HAP-1 (cell line): ENCODE data around the gene KIF21B.
A peak's percentile ranks its signal among the peaks of the same experiment; 100 is the strongest.

ENCODE experiments used
- DNase-seq, 2 experiments: peaks; one replicate each; pipeline ENCODE4 v3.0.0-alpha.2; 2016 to 2020; ENCODE audit warnings: low spot score in 2 of 2
- H3K27me3 ChIP-seq: fragments of 250-450 bp; sonication (Bioruptor Pico); 2 replicates; pipeline ENCODE4 v1.5.1; 2020; ENCODE audit warnings: low read depth, mild to moderate bottlenecking, moderate library complexity
- H3K36me3 ChIP-seq: fragments of 250-450 bp; sonication (Bioruptor Pico); replicated peaks from 2 replicates; pipeline ENCODE4 v1.5.1; 2020; ENCODE audit warnings: mild to moderate bottlenecking
- H3K4me1 ChIP-seq: fragments of 250-450 bp; sonication (Bioruptor Pico); 2 replicates; pipeline ENCODE4 v1.5.1; 2020; ENCODE audit warnings: mild to moderate bottlenecking
- H3K4me3 ChIP-seq: fragments of 250-450 bp; sonication (Bioruptor Pico); 2 replicates; pipeline ENCODE4 v1.5.1; 2020; ENCODE audit warnings: mild to moderate bottlenecking, moderate library complexity
- H3K9me3 ChIP-seq: fragments of 250-450 bp; sonication (Bioruptor Pico); 2 replicates; pipeline ENCODE4 v1.5.1; 2020; ENCODE audit warnings: mild to moderate bottlenecking, moderate library complexity
- in situ Hi-C: fragments of 300-500 bp; cut with MboI; formaldehyde crosslinking; loops from 3 replicates; pipeline ENCODE4 v1.14.3; 2020; ENCODE audit warnings: low sequenced_read_pairs, inconsistent platforms, mixed read lengths

Gene KIF21B

GRCh38 chr1:201059871-201060555, 36.5 kb upstream of the KIF21B start:
- H3K9me3 ChIP-seq: no peaks in the 10 kb centered on the region
- no peak for DNase-seq
- H3K27me3 ChIP-seq: peaks cover 3% of the 10 kb centered on the region; the same call in 1 of the 2 replicates
- no peaks in the 10 kb centered on the region for H3K4me1 ChIP-seq
- H3K36me3 ChIP-seq: no peaks in the 10 kb centered on the region
- no peak overlapping the region for H3K4me3 ChIP-seq
- in situ Hi-C loops: no loop called here

- Histone ChIP-seq H3K4me1 (no peaks in the 10 kb centered on the region), H3K27me3 (peaks cover 3% of the 10 kb centered on the region; the same call in 1 of the 2 replicates), H3K36me3 (no peaks in the 10 kb centered on the region), H3K9me3 (no peaks in the 10 kb centered on the region), H3K4me3 (no peak overlapping the region)
- in situ Hi-C loops: no loop called here
- no peak for DNase-seq
These were observed 35.9 kb upstream of the KIF21B start for GRCh38 chr1:201059401-201059800.

DNA sequence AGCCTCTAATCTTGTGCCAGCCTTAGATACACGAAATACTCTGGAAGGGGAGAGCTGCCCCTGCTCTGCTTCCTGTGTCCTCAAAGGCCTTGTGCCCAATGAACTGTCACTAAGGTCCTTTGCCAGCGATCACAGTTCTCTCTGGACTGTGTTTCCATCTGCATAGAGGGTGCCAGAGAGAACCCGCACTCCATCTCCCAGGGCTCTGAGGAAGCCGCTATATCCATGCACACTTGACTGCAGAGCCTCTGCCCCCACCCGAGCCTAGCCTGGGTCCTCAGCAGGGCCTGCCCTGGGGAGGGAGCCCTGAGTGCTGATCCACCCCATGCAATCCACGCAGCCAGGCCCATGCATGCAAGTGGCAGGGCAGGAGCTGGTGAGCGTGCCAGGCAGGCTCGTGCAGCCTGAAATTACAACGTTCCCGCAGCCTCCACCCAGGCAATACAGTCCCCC, 30.6 kb upstream of the KIF21B start:
- Histone ChIP-seq H3K36me3 (no peaks in the 10 kb centered on the region), H3K9me3 (no peaks in the 10 kb centered on the region), H3K4me1 (no peaks in the 10 kb centered on the region), H3K27me3 (peaks cover 13% of the 10 kb centered on the region), H3K4me3 (no peak overlapping the region)
- no peak for DNase-seq
- in situ Hi-C loops: no loop called here

DNA sequence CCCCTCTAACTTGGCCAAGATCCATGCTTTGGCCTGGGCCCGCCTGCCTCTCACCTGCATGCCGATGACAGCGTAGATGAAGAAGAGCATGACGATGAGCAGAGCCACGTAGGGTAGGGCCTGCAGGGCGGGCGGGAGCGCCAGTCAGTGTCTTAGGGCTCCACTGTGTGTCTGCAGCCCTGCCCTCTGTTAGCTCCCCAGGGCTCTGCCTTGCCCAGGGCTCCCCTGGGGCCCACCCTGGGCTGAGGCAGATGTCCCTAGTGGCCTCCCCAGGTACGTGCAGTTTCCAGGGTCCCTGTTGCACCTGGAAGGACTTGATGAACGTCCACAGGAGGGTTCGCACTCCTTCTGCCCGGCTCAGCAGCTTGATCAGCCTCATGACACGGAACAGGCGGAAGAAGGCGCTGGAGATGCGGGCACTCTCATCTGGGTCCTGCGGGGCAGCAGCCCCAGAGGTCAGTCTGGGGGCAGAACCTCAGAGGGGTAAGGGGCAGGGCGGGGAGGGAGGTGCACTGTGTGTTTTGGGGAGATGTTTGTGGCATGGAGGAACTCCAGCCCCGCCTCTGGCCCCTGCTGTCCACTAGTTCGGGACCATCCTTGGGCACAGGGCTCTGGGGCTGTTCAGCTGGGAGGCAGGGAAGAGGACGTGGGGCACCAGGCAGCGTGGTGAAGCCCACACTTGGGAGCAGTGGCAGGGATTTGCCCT, 29.8 kb upstream of the KIF21B start:
- in situ Hi-C loops: no loop called here

DNA sequence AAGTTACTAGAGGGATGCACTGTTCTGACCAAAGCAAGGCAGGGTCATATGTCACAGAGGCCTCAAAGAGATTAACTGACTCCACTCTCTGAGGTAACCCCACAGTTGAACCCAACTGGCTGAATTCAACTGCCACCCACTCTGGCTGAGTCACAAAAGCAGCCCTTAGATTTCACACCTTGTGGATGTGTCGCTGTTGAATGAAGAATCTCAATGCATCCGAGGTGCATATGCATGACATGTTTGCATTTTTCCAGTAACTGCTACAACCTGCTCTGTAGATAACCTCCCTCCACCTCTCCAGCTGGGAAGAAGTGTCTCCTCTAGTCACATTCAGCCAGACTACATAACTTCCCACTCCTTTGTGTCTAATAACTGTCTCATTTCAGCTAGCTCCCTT, 27.9 kb upstream of the KIF21B start:
- Histone ChIP-seq H3K4me3 (no peak overlapping the region), H3K27me3 (peaks cover 15% of the 10 kb centered on the region), H3K9me3 (no peaks in the 10 kb centered on the region), H3K36me3 (no peaks in the 10 kb centered on the region), H3K4me1 (no peaks in the 10 kb centered on the region)
- no peak for DNase-seq
- in situ Hi-C loops: no loop called here

More for the DNA sequence above, 29.8 kb upstream of the KIF21B start:
- Histone ChIP-seq H3K4me3 (no peak overlapping the region), H3K36me3 (no peaks in the 10 kb centered on the region), H3K4me1 (no peaks in the 10 kb centered on the region), H3K27me3 (peaks cover 18% of the 10 kb centered on the region), H3K9me3 (no peaks in the 10 kb centered on the region)
- no peak for DNase-seq

DNA sequence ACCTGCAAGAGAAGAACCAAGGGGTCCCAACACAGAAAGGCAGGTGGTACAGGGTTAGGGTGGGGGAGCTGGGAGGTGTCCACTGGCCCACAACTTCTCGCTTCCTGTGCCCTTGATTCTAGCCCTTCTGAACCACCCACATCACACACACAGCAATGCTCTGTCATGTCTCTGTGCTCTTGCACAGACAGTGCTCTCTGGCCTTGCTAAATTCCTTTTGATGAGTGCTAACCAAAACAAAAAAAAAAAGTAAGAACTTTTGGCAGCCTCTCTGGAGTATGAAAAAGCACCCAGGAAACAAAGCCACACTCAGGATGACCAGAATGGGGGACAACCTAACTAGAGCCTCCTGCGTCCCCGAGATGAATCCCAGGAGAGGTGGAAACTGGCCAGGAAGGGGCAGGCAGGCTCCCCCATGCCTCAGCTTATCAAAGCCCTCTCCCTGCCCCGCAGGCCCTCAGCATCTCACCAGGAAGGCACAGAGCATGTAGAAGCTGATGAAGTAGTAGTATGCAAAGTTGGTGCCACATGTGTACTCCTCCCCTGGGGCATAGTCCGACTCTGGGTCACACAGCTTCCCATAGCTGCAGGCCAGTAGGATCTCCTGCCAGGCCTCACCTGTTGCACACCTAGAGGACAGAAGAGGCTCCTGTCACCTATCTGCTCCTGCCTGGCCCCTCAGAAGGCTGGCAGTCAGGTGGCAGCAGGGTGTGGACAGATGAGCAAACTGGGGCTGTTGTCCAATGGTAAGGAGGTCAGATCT, 27.2 kb upstream of the KIF21B start:
- H3K27me3 ChIP-seq: peaks cover 15% of the 10 kb centered on the region; the same call in 1 of the 2 replicates
- H3K9me3 ChIP-seq: no peaks in the 10 kb centered on the region
- H3K4me3 ChIP-seq: no peak overlapping the region
- no peaks in the 10 kb centered on the region for H3K4me1 ChIP-seq
- H3K36me3 ChIP-seq: no peaks in the 10 kb centered on the region
- DNase-seq: no peak
- in situ Hi-C loops: no loop called here

GRCh38 chr1:201049248-201049831, 25.8 kb upstream of the KIF21B start:
- no peak for DNase-seq
- Histone ChIP-seq H3K4me3 (no peak overlapping the region), H3K9me3 (no peaks in the 10 kb centered on the region), H3K36me3 (no peaks in the 10 kb centered on the region), H3K4me1 (no peaks in the 10 kb centered on the region), H3K27me3 (peaks cover 15% of the 10 kb centered on the region; the same call in 1 of the 2 replicates)
- in situ Hi-C loops: no loop called here

DNA sequence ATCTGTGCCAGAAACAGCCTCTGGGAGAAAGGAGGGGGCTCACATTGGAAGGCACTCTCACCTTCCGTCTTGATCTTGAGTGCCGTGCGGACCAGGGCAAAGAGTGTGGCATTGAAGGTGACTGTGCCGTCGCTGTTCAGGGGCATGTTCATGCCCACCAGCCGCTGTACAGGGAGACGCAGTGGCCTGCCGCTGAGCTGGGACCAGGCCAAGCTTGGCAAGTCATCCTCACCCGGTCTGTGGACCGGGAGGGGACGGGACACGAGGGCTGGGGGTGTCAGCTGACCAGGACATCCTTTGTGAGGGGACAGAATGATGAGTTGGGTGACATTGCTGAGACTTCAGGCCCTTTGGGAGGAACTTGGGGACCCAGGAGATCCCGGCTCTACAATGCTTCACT, 25.0 kb upstream of the KIF21B start:
- in situ Hi-C loops: no loop called here
- Histone ChIP-seq H3K4me3 (no peak overlapping the region), H3K4me1 (no peaks in the 10 kb centered on the region)

GRCh38 chr1:201044119-201044518, 20.6 kb upstream of the KIF21B start:
- Histone ChIP-seq H3K4me3 (no peak overlapping the region), H3K36me3 (no peaks in the 10 kb centered on the region), H3K4me1 (no peaks in the 10 kb centered on the region), H3K27me3 (peaks cover 4% of the 10 kb centered on the region; the same call in 1 of the 2 replicates), H3K9me3 (no peaks in the 10 kb centered on the region)
- in situ Hi-C loops: loop anchor here (5.0 kb wide), 1 partner anchor 67 kb away; no protein-coding TSS in a partner anchor
- DNase-seq: no peak

More for the DNA sequence above, 25.0 kb upstream of the KIF21B start:
- Histone ChIP-seq H3K9me3 (no peaks in the 10 kb centered on the region), H3K36me3 (no peaks in the 10 kb centered on the region), H3K27me3 (peaks cover 13% of the 10 kb centered on the region; the same call in 1 of the 2 replicates)
- DNase-seq: no peak

- H3K4me1 ChIP-seq: no peaks in the 10 kb centered on the region
- no peaks in the 10 kb centered on the region for H3K9me3 ChIP-seq
- no peaks in the 10 kb centered on the region for H3K36me3 ChIP-seq
- H3K4me3 ChIP-seq: no peak overlapping the region
- in situ Hi-C loops: loop anchor here (5.0 kb wide), 1 partner anchor 66 kb away; no protein-coding TSS in a partner anchor
- DNase-seq: peak; percentile 64 to 73
- H3K27me3 ChIP-seq: no peaks in the 10 kb centered on the region
These were observed 19.4 kb upstream of the KIF21B start for GRCh38 chr1:201042779-201043461.

DNA sequence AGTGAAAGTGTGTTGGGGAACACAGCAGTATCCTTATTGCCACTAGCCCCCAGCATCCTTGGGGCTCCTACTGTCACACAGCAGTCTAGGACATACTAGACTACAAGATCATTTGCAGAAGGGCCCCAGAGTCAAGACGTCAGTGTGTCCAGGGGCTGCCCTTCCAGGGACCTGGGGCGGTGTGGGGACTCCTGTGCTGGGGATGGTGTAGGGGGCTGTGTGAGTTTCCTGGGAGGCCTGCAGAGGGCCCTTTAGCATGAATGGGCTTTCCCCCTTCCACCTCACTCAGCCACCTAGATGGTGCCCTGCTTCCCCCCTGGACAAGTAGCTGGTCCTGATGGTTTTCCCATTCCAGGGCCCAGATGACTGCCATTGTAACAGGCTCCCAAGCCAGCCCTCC, 17.5 kb upstream of the KIF21B start:
- no peaks in the 10 kb centered on the region for H3K4me1 ChIP-seq
- H3K36me3 ChIP-seq: no peaks in the 10 kb centered on the region
- no peak overlapping the region for H3K4me3 ChIP-seq
- no peaks in the 10 kb centered on the region for H3K27me3 ChIP-seq
- no peaks in the 10 kb centered on the region for H3K9me3 ChIP-seq
- in situ Hi-C loops: loop anchor here (5.0 kb wide), 1 partner anchor 64 kb away; no protein-coding TSS in a partner anchor
- no peak for DNase-seq

- no peak overlapping the region for H3K4me3 ChIP-seq
- no peaks in the 10 kb centered on the region for H3K4me1 ChIP-seq
- H3K36me3 ChIP-seq: no peaks in the 10 kb centered on the region
- no peak for DNase-seq
- in situ Hi-C loops: loop anchor here (5.0 kb wide), 1 partner anchor 63 kb away; no protein-coding TSS in a partner anchor
- no peaks in the 10 kb centered on the region for H3K9me3 ChIP-seq
- H3K27me3 ChIP-seq: no peaks in the 10 kb centered on the region
These were observed 16.4 kb upstream of the KIF21B start for GRCh38 chr1:201039876-201040275.

- Histone ChIP-seq H3K9me3 (no peaks in the 10 kb centered on the region), H3K4me3 (no peak overlapping the region), H3K27me3 (no peaks in the 10 kb centered on the region), H3K4me1 (no peaks in the 10 kb centered on the region), H3K36me3 (no peaks in the 10 kb centered on the region)
- no peak for DNase-seq
- in situ Hi-C loops: no loop called here
These were observed 15.9 kb upstream of the KIF21B start for GRCh38 chr1:201039418-201039817.
